ENCODE data around the gene FCRL6.

FCRL6 gene

GRCh38 chr1:159815926-159816325 is 13.8 kb downstream of the FCRL6 start:
- no peak for DNase-seq (ENCODE audit: low read depth)
- TF ChIP-seq, protein P1, sequence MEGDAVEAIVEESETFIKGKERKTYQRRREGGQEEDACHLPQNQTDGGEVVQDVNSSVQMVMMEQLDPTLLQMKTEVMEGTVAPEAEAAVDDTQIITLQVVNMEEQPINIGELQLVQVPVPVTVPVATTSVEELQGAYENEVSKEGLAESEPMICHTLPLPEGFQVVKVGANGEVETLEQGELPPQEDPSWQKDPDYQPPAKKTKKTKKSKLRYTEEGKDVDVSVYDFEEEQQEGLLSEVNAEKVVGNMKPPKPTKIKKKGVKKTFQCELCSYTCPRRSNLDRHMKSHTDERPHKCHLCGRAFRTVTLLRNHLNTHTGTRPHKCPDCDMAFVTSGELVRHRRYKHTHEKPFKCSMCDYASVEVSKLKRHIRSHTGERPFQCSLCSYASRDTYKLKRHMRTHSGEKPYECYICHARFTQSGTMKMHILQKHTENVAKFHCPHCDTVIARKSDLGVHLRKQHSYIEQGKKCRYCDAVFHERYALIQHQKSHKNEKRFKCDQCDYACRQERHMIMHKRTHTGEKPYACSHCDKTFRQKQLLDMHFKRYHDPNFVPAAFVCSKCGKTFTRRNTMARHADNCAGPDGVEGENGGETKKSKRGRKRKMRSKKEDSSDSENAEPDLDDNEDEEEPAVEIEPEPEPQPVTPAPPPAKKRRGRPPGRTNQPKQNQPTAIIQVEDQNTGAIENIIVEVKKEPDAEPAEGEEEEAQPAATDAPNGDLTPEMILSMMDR (IDR thresholded peaks at IDR 0.05; ENCODE audit: insufficient read depth, low read depth, low read length, missing control alignments), result no peak
- no peak overlapping the region for H3K4me3 ChIP-seq (ENCODE audit: low read length)

DNA sequence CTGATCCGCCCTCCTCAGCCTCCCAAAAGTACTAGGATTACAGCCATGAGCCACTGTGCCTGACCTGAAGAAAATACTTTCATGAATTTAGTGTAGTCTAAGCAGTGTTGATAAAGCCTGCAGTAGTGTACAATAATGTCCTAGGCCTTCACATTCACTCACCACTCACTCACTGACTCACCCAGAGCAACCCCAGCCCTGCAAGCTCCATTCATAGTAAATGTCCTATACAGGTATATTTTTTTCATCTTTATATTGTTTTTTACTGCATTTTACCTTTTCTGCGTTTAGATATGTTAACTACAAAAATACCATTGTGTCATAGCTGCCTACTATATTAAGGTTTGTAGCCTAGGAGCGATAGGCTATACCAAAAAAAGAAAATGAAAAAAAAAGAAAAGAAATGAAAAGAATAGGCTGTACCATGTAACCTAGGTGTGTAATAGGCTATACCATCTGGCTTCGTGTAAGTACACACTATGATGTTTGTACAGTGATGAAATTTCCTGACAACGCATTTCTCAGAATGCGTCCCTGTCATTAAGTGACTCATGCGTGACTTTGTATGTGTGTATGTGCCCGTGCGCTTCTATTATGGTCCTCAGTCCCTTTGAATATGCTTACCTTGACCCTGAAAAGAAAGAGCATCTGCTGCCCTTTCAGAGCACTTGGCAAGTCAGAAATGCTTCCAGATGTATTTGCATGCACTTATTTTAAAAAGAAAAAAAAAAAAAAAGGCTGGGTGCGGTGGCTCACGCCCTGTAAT is 15.3 kb downstream of the FCRL6 start:
- H3K4me3 ChIP-seq (ENCODE audit: low read length), result no peak overlapping the region
- TF ChIP-seq, protein P1 (IDR thresholded peaks at IDR 0.05; ENCODE audit: insufficient read depth, low read depth, low read length, missing control alignments), result no peak
- DNase-seq (ENCODE audit: low read depth), result peak; percentile 87

GRCh38 chr1:159821171-159821867 is 19.2 kb downstream of the FCRL6 start:
- TF ChIP-seq, protein P1 (IDR thresholded peaks at IDR 0.05; ENCODE audit: insufficient read depth, low read depth, low read length, missing control alignments), result peak; percentile 76
- peak; percentile 66 for DNase-seq (ENCODE audit: low read depth)

DNA sequence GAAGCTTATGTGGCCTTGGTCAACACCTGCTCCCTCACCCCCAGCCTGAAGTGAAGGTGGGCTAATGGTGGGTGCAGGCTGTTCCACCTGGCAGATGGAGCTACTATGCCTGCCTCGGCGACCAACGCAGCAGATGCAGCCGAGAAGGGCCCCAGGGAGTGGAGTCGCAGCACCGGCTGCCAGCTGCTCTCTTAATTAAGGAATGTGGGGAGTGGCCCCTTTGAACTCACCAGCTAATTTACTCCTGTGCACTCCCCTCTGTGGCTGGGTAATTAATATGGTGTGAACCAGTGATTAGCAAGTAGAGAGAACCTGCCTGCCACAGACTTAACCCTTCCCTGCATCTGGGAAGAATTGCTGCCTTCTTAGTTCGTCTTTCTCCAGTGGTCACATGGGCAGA is 21.2 kb downstream of the FCRL6 start:
- DNase-seq (ENCODE audit: low read depth), result no peak

More at GRCh38 chr1:159821171-159821867, 19.2 kb downstream of the FCRL6 start:
- no peak overlapping the region for H3K4me3 ChIP-seq (ENCODE audit: low read length)

GRCh38 chr1:159825564-159825963 is 23.4 kb downstream of the FCRL6 start:
- TF ChIP-seq, protein P1 (IDR thresholded peaks at IDR 0.05; ENCODE audit: insufficient read depth, low read depth, low read length, missing control alignments), result no peak
- no peak for DNase-seq (ENCODE audit: low read depth)
- no peak overlapping the region for H3K4me3 ChIP-seq (ENCODE audit: low read length)

More for the DNA sequence above, 21.2 kb downstream of the FCRL6 start:
- no peak overlapping the region for H3K4me3 ChIP-seq (ENCODE audit: low read length)
- TF ChIP-seq, protein P1 (IDR thresholded peaks at IDR 0.05; ENCODE audit: insufficient read depth, low read depth, low read length, missing control alignments), result no peak

DNA sequence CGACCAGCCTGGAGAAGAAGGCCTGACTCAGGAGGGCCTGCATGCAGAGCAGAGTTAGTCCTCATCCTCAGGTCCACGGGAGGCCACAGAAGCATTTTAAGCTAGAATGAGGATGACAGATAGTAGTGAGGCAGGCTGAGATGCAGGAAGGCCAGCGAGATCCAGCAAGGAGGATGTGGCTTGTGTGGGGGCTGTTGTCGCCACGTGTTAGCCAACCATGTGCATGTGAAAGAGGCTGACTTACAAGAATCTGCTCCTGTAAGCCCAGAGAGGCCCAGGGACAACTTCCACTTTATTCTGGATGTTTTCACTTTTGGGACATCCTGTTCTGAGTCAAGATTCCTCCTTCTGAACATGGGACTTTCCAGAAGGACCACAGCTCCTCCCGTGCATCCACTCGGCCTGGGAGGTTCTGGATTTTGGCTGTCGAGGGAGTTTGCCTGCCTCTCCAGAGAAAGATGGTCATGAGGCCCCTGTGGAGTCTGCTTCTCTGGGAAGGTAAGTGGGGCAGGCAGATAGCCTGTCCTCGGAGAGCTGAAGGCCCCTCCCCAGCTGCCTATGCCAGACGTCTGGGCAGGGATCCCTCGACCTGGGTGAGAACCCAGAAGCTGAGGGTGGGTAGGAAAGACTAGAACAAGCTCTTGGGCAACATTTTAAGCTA is 24.4 kb downstream of the FCRL6 start, which contains the start of gene SLAMF8:
TSS of gene SLAMF8 (plus strand) at position 433 of the 661 bp plus-strand sequence. CDS start at position 459, 26 bp downstream.
- no peak within 1 kb of the TSS for H3K4me3 ChIP-seq (ENCODE audit: low read length)
- TF ChIP-seq, protein P1 (IDR thresholded peaks at IDR 0.05; ENCODE audit: insufficient read depth, low read depth, low read length, missing control alignments), result no peak
- DNase-seq (ENCODE audit: low read depth), result no peak

All from epithelial cell of esophagus (primary cell).